GM06990 (cell line): ENCODE results near the gene OPN5.

Experiments
- DNase-seq: peaks from one replicate; pipeline ENCODE4 v3.0.0-alpha.2; 2011; ENCODE audit not compliant: insufficient read length; ENCODE audit errors: extremely low read depth
- H3K27me3 ChIP-seq: replicated peaks from 2 replicates; pipeline ENCODE4 v1.6.0; 2011; ENCODE audit warnings: low read length; ENCODE audit not compliant: control insufficient read depth, insufficient read depth
- H3K36me3 ChIP-seq: 2 replicates; pipeline ENCODE4 v1.5.1; 2011; ENCODE audit warnings: low read length; ENCODE audit not compliant: control insufficient read depth, insufficient read depth
- H3K4me3 ChIP-seq: replicated peaks from 2 replicates; pipeline ENCODE4 v1.5.1; 2011; ENCODE audit warnings: low read depth, mild to moderate bottlenecking, control low read depth, low read length
- CTCF ChIP-seq: IDR thresholded peaks from 2 replicates; pipeline ENCODE4 v1.5.1; 2011; ENCODE audit warnings: low read length, control low read depth, mild to moderate bottlenecking, inconsistent platforms; ENCODE audit not compliant: insufficient read depth, poor library complexity, severe bottlenecking

OPN5 gene

GRCh38 chr6:47834196-47834595 is 52.4 kb downstream of the OPN5 start:
- Histone ChIP-seq H3K4me3 (no peak overlapping the region), H3K36me3 (no peaks in the 10 kb centered on the region), H3K27me3 (no peaks in the 10 kb centered on the region)
- TF ChIP-seq CTCF, result no peak
- DNase-seq, result no peak

- no peaks in the 10 kb centered on the region for H3K36me3 ChIP-seq
- no peak for TF ChIP-seq CTCF
- DNase-seq, result no peak
- no peaks in the 10 kb centered on the region; the same call in 1 of the 2 replicates for H3K27me3 ChIP-seq
- no peak overlapping the region for H3K4me3 ChIP-seq
Measured at GRCh38 chr6:47836046-47836445, 54.2 kb downstream of the OPN5 start.

- TF ChIP-seq CTCF, result no peak
- DNase-seq, result peak; percentile 8
- H3K36me3 ChIP-seq, result no peaks in the 10 kb centered on the region
- no peaks in the 10 kb centered on the region; the same call in 1 of the 2 replicates for H3K27me3 ChIP-seq
- H3K4me3 ChIP-seq, result no peak overlapping the region
Measured at GRCh38 chr6:47836639-47837038, 54.8 kb downstream of the OPN5 start.

- no peak for TF ChIP-seq CTCF
- Histone ChIP-seq H3K27me3 (no peaks in the 10 kb centered on the region; the same call in 1 of the 2 replicates), H3K36me3 (no peaks in the 10 kb centered on the region), H3K4me3 (no peak overlapping the region)
- DNase-seq, result no peak
Measured at GRCh38 chr6:47839645-47840044, 57.8 kb downstream of the OPN5 start.

GRCh38 chr6:47844881-47845280 is 63.0 kb downstream of the OPN5 start:
- no peak overlapping the region for H3K4me3 ChIP-seq
- no peaks in the 10 kb centered on the region; the same call in 1 of the 2 replicates for H3K27me3 ChIP-seq
- TF ChIP-seq CTCF, result no peak
- no peak for DNase-seq
- H3K36me3 ChIP-seq, result no peaks in the 10 kb centered on the region

- Histone ChIP-seq H3K27me3 (no peaks in the 10 kb centered on the region; the same call in 1 of the 2 replicates), H3K36me3 (no peaks in the 10 kb centered on the region), H3K4me3 (no peak overlapping the region)
- TF ChIP-seq CTCF, result no peak
- no peak for DNase-seq
Measured at GRCh38 chr6:47846752-47847151, 64.9 kb downstream of the OPN5 start.
